Ammon's horn (tissue), 1 donor: ENCODE data around the gene AFDN.
A peak's percentile ranks its signal among the peaks of the same experiment; 100 is the strongest.

ENCODE experiments used
- DNase-seq: peaks from one replicate; pipeline ENCODE4 v3.0.0-alpha.2; 2016; ENCODE audit warnings: low spot score

Gene AFDN

GRCh38 chr6:167839755-167840154 is 13.0 kb downstream of the AFDN start:
- peak; percentile 88 for DNase-seq

GRCh38 chr6:167840160-167840525 is 13.4 kb downstream of the AFDN start:
- DNase-seq: peak; percentile 17

- no peak for DNase-seq
Measured at GRCh38 chr6:167840526-167841179, 13.9 kb downstream of the AFDN start.

GRCh38 chr6:167841981-167842380 is 15.3 kb downstream of the AFDN start:
- no peak for DNase-seq

- DNase-seq: no peak
Measured at GRCh38 chr6:167842457-167842856, 15.7 kb downstream of the AFDN start.

GRCh38 chr6:167843023-167843422 is 16.3 kb downstream of the AFDN start:
- DNase-seq: no peak

GRCh38 chr6:167845856-167846255 is 19.1 kb downstream of the AFDN start:
- DNase-seq: no peak

GRCh38 chr6:167846997-167847606 is 20.4 kb downstream of the AFDN start:
- no peak for DNase-seq

- no peak for DNase-seq
Measured at GRCh38 chr6:167847936-167848335, 21.2 kb downstream of the AFDN start.

GRCh38 chr6:167848783-167849182 is 22.1 kb downstream of the AFDN start:
- peak; percentile 44 for DNase-seq

- no peak for DNase-seq
Measured at GRCh38 chr6:167849846-167850459, 23.2 kb downstream of the AFDN start.

- DNase-seq: no peak
Measured at GRCh38 chr6:167850782-167851181, 24.1 kb downstream of the AFDN start.

GRCh38 chr6:167851370-167851952 is 24.8 kb downstream of the AFDN start:
- no peak for DNase-seq

GRCh38 chr6:167855825-167856425 is 29.2 kb downstream of the AFDN start:
- DNase-seq: no peak

- no peak for DNase-seq
Measured at GRCh38 chr6:167856474-167856873, 29.8 kb downstream of the AFDN start.

GRCh38 chr6:167856999-167857660 is 30.4 kb downstream of the AFDN start:
- no peak for DNase-seq

GRCh38 chr6:167858086-167858591 is 31.4 kb downstream of the AFDN start:
- DNase-seq: peak; percentile 57

GRCh38 chr6:167858842-167859664 is 32.3 kb downstream of the AFDN start:
- DNase-seq: no peak

GRCh38 chr6:167860550-167861226 is 34.0 kb downstream of the AFDN start:
- DNase-seq: no peak

- no peak for DNase-seq
Measured at GRCh38 chr6:167861424-167861823, 34.7 kb downstream of the AFDN start.

- DNase-seq: no peak
Measured at GRCh38 chr6:167863897-167864296, 37.2 kb downstream of the AFDN start.
